IPS-18a (cell line): Measurements from ENCODE around the gene USP13.

Source experiments
- H3K27ac ChIP-seq: one replicate; pipeline ENCODE4 v1.5.1; 2013; ENCODE audit warnings: low read length
- H3K27me3 ChIP-seq: one replicate; pipeline ENCODE4 v1.6.1; 2013; ENCODE audit warnings: mild to moderate bottlenecking, low read length; ENCODE audit not compliant: control insufficient read depth, insufficient read depth
- H3K36me3 ChIP-seq: one replicate; pipeline ENCODE4 v1.6.1; 2013; ENCODE audit warnings: low read depth, low read length; ENCODE audit not compliant: control insufficient read depth
- H3K4me1 ChIP-seq: one replicate; pipeline ENCODE4 v1.6.1; 2013; ENCODE audit warnings: low read depth, low read length; ENCODE audit not compliant: control insufficient read depth
- H3K4me3 ChIP-seq: one replicate; pipeline ENCODE4 v1.5.1; 2013; ENCODE audit warnings: low read length
- H3K9ac ChIP-seq: one replicate; pipeline ENCODE4 v1.6.1; 2013; ENCODE audit warnings: mild to moderate bottlenecking, low read length, moderate library complexity
- H3K9me3 ChIP-seq: one replicate; pipeline ENCODE4 v1.6.1; 2013; ENCODE audit warnings: low read depth, low read length; ENCODE audit not compliant: control insufficient read depth

USP13 gene

DNA sequence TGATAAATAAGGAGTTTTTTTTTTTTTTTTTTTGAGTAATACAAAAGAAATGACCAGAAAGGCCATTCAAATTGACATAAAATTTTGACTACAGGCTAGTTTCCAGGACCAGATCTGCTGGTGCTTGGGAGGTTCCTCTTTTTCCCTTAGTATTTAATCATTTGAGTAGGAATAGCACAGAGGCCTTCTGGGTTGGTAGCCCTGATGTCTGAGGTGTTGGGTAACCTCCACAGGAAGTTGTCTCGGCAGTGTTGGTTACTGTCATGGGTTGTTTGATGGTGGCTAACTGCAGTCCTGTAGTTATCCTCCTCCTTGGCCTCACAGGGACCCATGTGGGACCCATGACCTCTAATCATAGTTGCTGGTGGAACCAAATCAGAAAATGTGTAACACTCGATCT, 91.1 kb downstream of the USP13 start:
- peaks cover 20% of the 10 kb centered on the region for H3K36me3 ChIP-seq
- H3K4me1 ChIP-seq = no peaks in the 10 kb centered on the region
- no peaks in the 10 kb centered on the region for H3K27me3 ChIP-seq
- H3K9ac ChIP-seq = no peak overlapping the region
- H3K4me3 ChIP-seq = no peak overlapping the region
- no peak overlapping the region for H3K27ac ChIP-seq
- no peaks in the 10 kb centered on the region for H3K9me3 ChIP-seq

GRCh38 chr3:179744667-179745066, 91.8 kb downstream of the USP13 start:
- no peak overlapping the region for H3K9ac ChIP-seq
- no peaks in the 10 kb centered on the region for H3K27me3 ChIP-seq
- H3K4me3 ChIP-seq = no peak overlapping the region
- no peaks in the 10 kb centered on the region for H3K9me3 ChIP-seq
- H3K36me3 ChIP-seq = peaks cover 20% of the 10 kb centered on the region
- no peak overlapping the region for H3K27ac ChIP-seq
- no peaks in the 10 kb centered on the region for H3K4me1 ChIP-seq

DNA sequence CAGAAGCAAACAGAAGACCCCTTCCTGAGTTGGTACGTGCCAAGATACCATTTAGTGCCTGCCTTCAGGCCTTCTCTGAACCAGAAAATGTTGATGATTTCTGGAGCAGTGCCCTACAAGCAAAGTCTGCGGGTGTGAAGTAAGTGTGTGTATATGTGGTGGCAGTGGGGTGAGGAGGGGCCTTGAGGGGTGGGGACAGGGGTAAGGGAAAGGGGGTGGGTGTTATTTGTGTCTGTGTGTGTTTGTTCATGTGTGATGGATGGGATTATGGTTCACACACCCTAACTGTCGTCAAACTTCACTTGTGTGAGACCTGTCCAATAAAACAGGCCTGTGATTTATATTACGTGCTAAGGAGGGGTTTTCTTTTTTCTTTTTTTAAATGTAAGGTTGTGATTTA, 92.2 kb downstream of the USP13 start:
- no peaks in the 10 kb centered on the region for H3K9me3 ChIP-seq
- H3K9ac ChIP-seq = no peak overlapping the region
- H3K4me1 ChIP-seq = no peaks in the 10 kb centered on the region
- no peak overlapping the region for H3K27ac ChIP-seq
- no peaks in the 10 kb centered on the region for H3K27me3 ChIP-seq
- H3K36me3 ChIP-seq = peaks cover 19% of the 10 kb centered on the region
- no peak overlapping the region for H3K4me3 ChIP-seq

DNA sequence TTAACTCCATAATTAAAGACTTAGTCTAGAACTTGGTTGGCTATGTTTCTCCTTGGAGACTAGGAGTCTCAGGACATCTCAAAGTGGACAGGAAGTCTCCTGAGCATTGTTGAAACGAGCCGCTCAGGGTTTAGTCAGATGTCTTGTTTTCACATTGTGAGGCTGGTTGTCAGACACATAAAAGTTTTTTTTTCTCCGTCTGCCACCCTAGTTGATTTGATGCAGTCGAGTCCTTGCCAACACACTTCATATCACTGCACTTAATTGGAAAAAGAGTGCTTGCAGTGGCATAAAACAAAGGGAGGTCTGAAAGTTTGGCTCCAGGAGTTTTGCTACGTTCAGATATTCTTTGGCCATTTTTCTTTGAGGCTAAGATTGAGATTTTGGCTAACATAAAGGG, 92.9 kb downstream of the USP13 start:
- Histone ChIP-seq H3K9ac (no peak overlapping the region), H3K27me3 (no peaks in the 10 kb centered on the region), H3K9me3 (no peaks in the 10 kb centered on the region), H3K36me3 (peaks cover 15% of the 10 kb centered on the region), H3K4me3 (no peak overlapping the region), H3K27ac (no peak overlapping the region), H3K4me1 (no peaks in the 10 kb centered on the region)

GRCh38 chr3:179750720-179751328, 98.0 kb downstream of the USP13 start:
- no peaks in the 10 kb centered on the region for H3K9me3 ChIP-seq
- no peaks in the 10 kb centered on the region for H3K27me3 ChIP-seq
- peaks cover 10% of the 10 kb centered on the region for H3K36me3 ChIP-seq
- H3K4me1 ChIP-seq = no peaks in the 10 kb centered on the region
- H3K9ac ChIP-seq = no peak overlapping the region
- no peak overlapping the region for H3K27ac ChIP-seq
- H3K4me3 ChIP-seq = no peak overlapping the region

- no peak overlapping the region for H3K4me3 ChIP-seq
- H3K9me3 ChIP-seq = no peaks in the 10 kb centered on the region
- H3K4me1 ChIP-seq = no peaks in the 10 kb centered on the region
- H3K27ac ChIP-seq = no peak overlapping the region
- H3K27me3 ChIP-seq = no peaks in the 10 kb centered on the region
- peaks cover 25% of the 10 kb centered on the region for H3K36me3 ChIP-seq
- no peak overlapping the region for H3K9ac ChIP-seq
Measured at GRCh38 chr3:179760944-179761343, 108.1 kb downstream of the USP13 start.

- Histone ChIP-seq H3K27me3 (no peaks in the 10 kb centered on the region), H3K9ac (no peak overlapping the region), H3K27ac (no peak overlapping the region), H3K9me3 (no peaks in the 10 kb centered on the region), H3K4me1 (no peaks in the 10 kb centered on the region), H3K36me3 (peaks cover 35% of the 10 kb centered on the region), H3K4me3 (no peak overlapping the region)
Measured at GRCh38 chr3:179765396-179765795, 112.6 kb downstream of the USP13 start.

- Histone ChIP-seq H3K27ac (no peak overlapping the region), H3K9ac (no peak overlapping the region), H3K9me3 (no peaks in the 10 kb centered on the region), H3K36me3 (peaks cover 28% of the 10 kb centered on the region), H3K27me3 (no peaks in the 10 kb centered on the region), H3K4me3 (no peak overlapping the region), H3K4me1 (peaks cover 5% of the 10 kb centered on the region)
Measured at GRCh38 chr3:179766416-179767133, 113.7 kb downstream of the USP13 start.

GRCh38 chr3:179768080-179768479, 115.2 kb downstream of the USP13 start:
- Histone ChIP-seq H3K4me1 (peaks cover 18% of the 10 kb centered on the region), H3K27ac (no peak overlapping the region), H3K27me3 (no peaks in the 10 kb centered on the region), H3K9me3 (no peaks in the 10 kb centered on the region), H3K4me3 (no peak overlapping the region), H3K9ac (no peak overlapping the region), H3K36me3 (peaks cover 28% of the 10 kb centered on the region)

DNA sequence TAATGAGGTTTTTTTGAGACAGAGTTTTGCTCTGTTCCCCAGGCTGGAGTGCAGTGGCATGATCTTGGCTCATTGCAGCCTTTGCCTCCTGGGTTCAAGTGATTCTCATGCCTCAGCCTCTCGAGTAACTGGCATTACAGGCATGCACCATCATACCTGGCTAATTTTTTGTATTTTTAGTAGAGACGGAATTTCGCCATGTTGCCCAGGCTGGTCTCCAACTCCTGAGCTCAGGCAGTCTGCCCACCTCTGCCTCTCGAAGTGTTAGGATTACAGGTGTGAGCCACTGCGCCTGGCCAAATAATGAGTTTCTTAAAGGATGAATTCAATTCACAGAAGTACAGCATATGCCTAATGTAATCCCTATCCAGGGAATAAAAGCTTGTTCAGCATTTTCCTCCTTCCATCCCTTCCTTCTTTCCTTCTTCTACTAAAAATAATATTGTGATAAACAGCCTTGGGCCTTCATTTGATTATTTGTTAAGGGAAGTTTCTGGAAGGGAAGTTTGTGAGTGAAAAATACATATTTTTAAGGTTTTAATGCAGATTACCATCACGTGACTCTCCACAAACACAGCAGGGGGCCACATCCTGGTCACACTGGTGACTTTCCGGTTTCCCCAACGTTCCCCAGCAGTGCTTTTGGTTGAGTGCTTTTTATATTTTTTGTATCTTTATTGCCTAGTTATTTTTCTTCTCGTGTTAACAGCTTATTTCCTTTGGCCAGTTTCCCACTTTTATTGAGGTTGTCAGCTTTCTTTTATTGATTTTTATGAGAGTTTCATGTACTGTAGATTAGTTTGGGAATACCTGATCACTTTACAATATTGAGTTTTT, 116.8 kb downstream of the USP13 start:
- no peak overlapping the region for H3K4me3 ChIP-seq

GRCh38 chr3:179771797-179772196, 119.0 kb downstream of the USP13 start:
- Histone ChIP-seq H3K36me3 (peaks cover 5% of the 10 kb centered on the region), H3K27me3 (no peaks in the 10 kb centered on the region)

More for the DNA sequence above, 116.8 kb downstream of the USP13 start:
- Histone ChIP-seq H3K27me3 (no peaks in the 10 kb centered on the region), H3K4me1 (peaks cover 18% of the 10 kb centered on the region), H3K36me3 (peaks cover 21% of the 10 kb centered on the region), H3K27ac (no peak overlapping the region), H3K9ac (no peak overlapping the region), H3K9me3 (no peaks in the 10 kb centered on the region)

More at GRCh38 chr3:179771797-179772196, 119.0 kb downstream of the USP13 start:
- H3K4me3 ChIP-seq = no peak overlapping the region
- peaks cover 18% of the 10 kb centered on the region for H3K4me1 ChIP-seq
- H3K9ac ChIP-seq = no peak overlapping the region
- H3K9me3 ChIP-seq = peaks cover 4% of the 10 kb centered on the region
- peak overlapping the region; percentile 42 for H3K27ac ChIP-seq
